Measurements from ENCODE around the gene PCDHGA12. TPM values are rescaled to one million over a fixed set of nuclear protein-coding genes. Genes with fewer than 3 reads are reported as not detected.

Gene PCDHGA12
- total RNA-seq, 6 experiments from 2014 or later, result 0.73 to 1.6 (median 1.3) TPM

GRCh38 chr5:141478321-141478945 is 48.1 kb downstream of the PCDHGA12 start:
- WGBS (ENCODE audit: insufficient coverage, low coverage, low lambda C conversion rate, missing lambda C conversion rate), result 30% methylated on average over 17 of the region's 20 CpGs
- no peak overlapping the region for H3K27ac ChIP-seq
- peaks cover 0 to 8% (median 2%) of the 10 kb centered on the region in 4 donors for H3K4me1 ChIP-seq
- peaks cover 0 to 4% of the 10 kb centered on the region in 2 donors for H3K27me3 ChIP-seq
- TF ChIP-seq POLR2A (IDR thresholded peaks at IDR 0.05) (no peak), CTCF (IDR thresholded peaks at IDR 0.05) (peak in 3 of 4 donors; percentile 10 to 16 (median 14))
- DNase-seq (no peak), ATAC-seq (no peak)
- H3K36me3 ChIP-seq, result no peaks in the 10 kb centered on the region
- H3K4me3 ChIP-seq, result peak overlapping the region in 1 of 3 donors; percentile 1
- no peaks in the 10 kb centered on the region for H3K9me3 ChIP-seq
- intact Hi-C loops (cut with DNase I), result loop anchor here in 1 of 2 donors (10.0 kb wide), 1 partner anchor 46 kb away; no protein-coding TSS in a partner anchor

GRCh38 chr5:141479776-141480175 is 49.5 kb downstream of the PCDHGA12 start:
- no peaks in the 10 kb centered on the region for H3K36me3 ChIP-seq
- no peaks in the 10 kb centered on the region for H3K9me3 ChIP-seq
- H3K4me3 ChIP-seq, result no peak overlapping the region
- ATAC-seq (no peak), DNase-seq (no peak)
- intact Hi-C loops (cut with DNase I), result loop anchor here in 1 of 2 donors (10.0 kb wide), 1 partner anchor 45 kb away; no protein-coding TSS in a partner anchor
- TF ChIP-seq CTCF (IDR thresholded peaks at IDR 0.05), result no peak
- TF ChIP-seq POLR2A (IDR thresholded peaks at IDR 0.05), result no peak
- peaks cover 0 to 4% of the 10 kb centered on the region in 2 donors for H3K27me3 ChIP-seq
- no peak overlapping the region for H3K27ac ChIP-seq
- peaks cover 0 to 8% (median 2%) of the 10 kb centered on the region in 4 donors for H3K4me1 ChIP-seq

Other genes starting within 250 kb of the PCDHGA12 start
- under 1 TPM; 0.17 to 0.51 (median 0.34) TPM for gene PCDHB16, start 248.1 kb upstream of the PCDHGA12 start, total RNA-seq
- gene PCDHB9, start 243.3 kb upstream of the PCDHGA12 start, total RNA-seq, result under 1 TPM in 5 of 6 experiments, not detected in 1; 0.07 to 0.51 (median 0.21) TPM
- gene PCDHB10, start 238.2 kb upstream of the PCDHGA12 start, total RNA-seq, result under 1 TPM in 5 of 6 experiments, not detected in 1; 0.09 to 0.23 (median 0.12) TPM
- gene PCDHB11, start 230.9 kb upstream of the PCDHGA12 start, total RNA-seq, result under 1 TPM in 5 of 6 experiments, not detected in 1; 0.06 to 0.44 (median 0.19) TPM
- gene PCDHB12, start 221.8 kb upstream of the PCDHGA12 start, total RNA-seq, result 1 to 10 TPM in 1 of 6 experiments, under 1 TPM in 4, not detected in 1; 0.27 to 1.1 (median 0.33) TPM
- gene PCDHB13, start 216.6 kb upstream of the PCDHGA12 start, total RNA-seq, result under 1 TPM; 0.25 to 1.00 (median 0.49) TPM
- gene PCDHB14, start 207.2 kb upstream of the PCDHGA12 start, total RNA-seq, result 1 to 10 TPM in 1 of 6 experiments, under 1 TPM in 5; 0.44 to 1.0 (median 0.86) TPM
- under 1 TPM; 0.37 to 0.83 (median 0.63) TPM for gene PCDHB15, start 185.1 kb upstream of the PCDHGA12 start, total RNA-seq
- gene SLC25A2, start 126.5 kb upstream of the PCDHGA12 start, total RNA-seq, result under 1 TPM in 1 of 6 experiments, not detected in 5; 0.31 TPM
- gene TAF7, start 109.7 kb upstream of the PCDHGA12 start, total RNA-seq, result 10 to 100 TPM; 17.7 to 37.9 (median 22.3) TPM
- gene PCDHGA1, start 100.0 kb upstream of the PCDHGA12 start, total RNA-seq, result under 1 TPM in 5 of 6 experiments, not detected in 1; 0.04 to 0.18 (median 0.12) TPM
- gene PCDHGA2, start 91.7 kb upstream of the PCDHGA12 start, total RNA-seq, result under 1 TPM; 0.49 to 0.88 (median 0.57) TPM
- gene PCDHGA3, start 86.7 kb upstream of the PCDHGA12 start, total RNA-seq, result 1 to 10 TPM in 2 of 6 experiments, under 1 TPM in 4; 0.51 to 1.8 (median 0.76) TPM
- gene PCDHGB1, start 80.4 kb upstream of the PCDHGA12 start, total RNA-seq, result 1 to 10 TPM in 1 of 6 experiments, under 1 TPM in 5; 0.37 to 1.2 (median 0.52) TPM
- gene PCDHGA4, start 75.5 kb upstream of the PCDHGA12 start, total RNA-seq, result 1 to 10 TPM in 2 of 6 experiments, under 1 TPM in 4; 0.39 to 1.8 (median 0.73) TPM
- 1 to 10 TPM in 5 of 6 experiments, under 1 TPM in 1; 0.51 to 2.8 (median 1.4) TPM for gene PCDHGB2, start 70.5 kb upstream of the PCDHGA12 start, total RNA-seq
- gene PCDHGA5, start 66.3 kb upstream of the PCDHGA12 start, total RNA-seq, result 1 to 10 TPM in 1 of 6 experiments, under 1 TPM in 5; 0.32 to 1.2 (median 0.57) TPM
- 1 to 10 TPM in 3 of 6 experiments, under 1 TPM in 3; 0.56 to 1.8 (median 1.2) TPM for gene PCDHGB3, start 60.3 kb upstream of the PCDHGA12 start, total RNA-seq
- 1 to 10 TPM in 3 of 6 experiments, under 1 TPM in 3; 0.56 to 1.3 (median 0.89) TPM for gene PCDHGA6, start 56.6 kb upstream of the PCDHGA12 start, total RNA-seq
- under 1 TPM; 0.37 to 0.99 (median 0.76) TPM for gene PCDHGA7, start 47.8 kb upstream of the PCDHGA12 start, total RNA-seq
- 1 to 10 TPM; 1.6 to 5.5 (median 2.4) TPM for gene PCDHGB4, start 42.8 kb upstream of the PCDHGA12 start, total RNA-seq
- gene PCDHGA8, start 37.9 kb upstream of the PCDHGA12 start, total RNA-seq, result under 1 TPM; 0.27 to 0.88 (median 0.50) TPM
- 1 to 10 TPM; 3.0 to 6.8 (median 4.0) TPM for gene PCDHGB5, start 32.6 kb upstream of the PCDHGA12 start, total RNA-seq
- 1 to 10 TPM; 1.0 to 2.5 (median 1.3) TPM for gene PCDHGA9, start 27.7 kb upstream of the PCDHGA12 start, total RNA-seq
- 1 to 10 TPM; 1.9 to 5.0 (median 2.9) TPM for gene PCDHGB6, start 22.5 kb upstream of the PCDHGA12 start, total RNA-seq
- gene PCDHGA10, start 17.5 kb upstream of the PCDHGA12 start, total RNA-seq, result 1 to 10 TPM; 1.5 to 4.6 (median 2.8) TPM
- 1 to 10 TPM; 1.2 to 3.7 (median 2.7) TPM for gene PCDHGB7, start 12.8 kb upstream of the PCDHGA12 start, total RNA-seq
- gene PCDHGA11, start 9.5 kb upstream of the PCDHGA12 start, total RNA-seq, result 1 to 10 TPM in 3 of 6 experiments, under 1 TPM in 3; 0.81 to 1.7 (median 1.1) TPM
- 10 to 100 TPM in 1 of 6 experiments, 1 to 10 TPM in 5; 6.1 to 10.6 (median 7.6) TPM for gene PCDHGC3, start 45.5 kb downstream of the PCDHGA12 start, total RNA-seq
- gene PCDHGC4, start 54.5 kb downstream of the PCDHGA12 start, total RNA-seq, result 10 to 100 TPM in 1 of 6 experiments, under 1 TPM in 5; 0.20 to 10.7 (median 0.34) TPM
- under 1 TPM; 0.24 to 0.37 (median 0.32) TPM for gene PCDHGC5, start 58.6 kb downstream of the PCDHGA12 start, total RNA-seq
- gene DIAPH1, start 188.5 kb downstream of the PCDHGA12 start, total RNA-seq, result 100 to 1,000 TPM in 4 of 6 experiments, 10 to 100 TPM in 2; 93.7 to 114 (median 107) TPM
- gene HDAC3, start 206.3 kb downstream of the PCDHGA12 start, total RNA-seq, result 10 to 100 TPM; 18.2 to 26.5 (median 23.3) TPM
- gene RELL2, start 206.5 kb downstream of the PCDHGA12 start, total RNA-seq, result 1 to 10 TPM in 4 of 6 experiments, under 1 TPM in 2; 0.53 to 2.6 (median 1.2) TPM
- 1 to 10 TPM in 5 of 6 experiments, under 1 TPM in 1; 0.77 to 6.4 (median 3.3) TPM for gene FCHSD1, start 220.9 kb downstream of the PCDHGA12 start, total RNA-seq

All from right lobe of liver (tissue), 6 donors.